ENCODE data around the gene ZNF518B. TPM values are rescaled to one million over a fixed set of nuclear protein-coding genes. Genes with fewer than 3 reads are reported as not detected.

The ZNF518B gene
- total and polyA plus RNA-seq, 2 donors (not counting 3 experiments of a cell fraction or from before 2014, with no cell fraction given) = 9.5 to 28.3 TPM

GRCh38 chr4:10454726-10455125 lies 2.5 kb downstream of the ZNF518B start:
- POLR2A ChIA-PET = no interaction called here
- Histone ChIP-seq H2AFZ (ENCODE audit: low read depth, low read length) (no peak overlapping the region), H3K27ac (ENCODE audit: insufficient read depth, low read depth, low read length) (no peak overlapping the region), H3K4me1 (ENCODE audit: control insufficient read depth, extremely low read depth, insufficient read depth, low read length) (peaks cover 22% of the 10 kb centered on the region), H3K4me3 (replicated peaks in 1 of 3; ENCODE audit: insufficient read depth in 1 of 3, low read depth in 1 of 3, low read length in 3 of 3) (no peak overlapping the region), H4K20me1 (replicated peaks; ENCODE audit: control insufficient read depth, extremely low read depth, insufficient read depth, low read length) (no peaks in the 10 kb centered on the region), H3K9ac (replicated peaks; ENCODE audit: extremely low read depth, insufficient read depth, low read length) (no peak overlapping the region), H3K9me3 (replicated peaks; ENCODE audit: control insufficient read depth, insufficient read depth, low read length) (no peaks in the 10 kb centered on the region), H3K4me2 (ENCODE audit: insufficient read depth, low read length) (no peak overlapping the region), H3K36me3 (ENCODE audit: control insufficient read depth in 2 of 2, extremely low read depth in 1 of 2, insufficient read depth in 2 of 2, low read length in 2 of 2) (peaks cover 25 to 28% of the 10 kb centered on the region in 2 experiments), H3K27me3 (ENCODE audit: control insufficient read depth in 2 of 2, insufficient read depth in 2 of 2, low read length in 2 of 2) (no peaks in the 10 kb centered on the region), H3K79me2 (ENCODE audit: control insufficient read depth, insufficient read depth, low read length) (peaks cover 38% of the 10 kb centered on the region), H3K9me1 (replicated peaks; ENCODE audit: control insufficient read depth, extremely low read depth, insufficient read depth, low read length) (no peaks in the 10 kb centered on the region)
- CTCF ChIA-PET = no interaction called here
- dilution Hi-C loops (cut with MboI; ENCODE audit: extremely low pct_ligation_motif_present, low sequenced_read_pairs) (no loop called here), intact Hi-C loops (cut with micrococcal nuclease) (loop anchor here (5.0 kb wide), 1 partner anchor 382 kb away; no protein-coding TSS in a partner anchor)
- no peak for TF ChIP-seq POLR2A (IDR thresholded peaks at IDR 0.05; ENCODE audit: low read depth, low read length)
- no peak for TF ChIP-seq CTCF (IDR thresholded peaks at IDR 0.05; ENCODE audit: extremely low read depth in 1 of 2, insufficient read depth in 1 of 2, low read depth in 1 of 2, low read length in 2 of 2)
- no TSS peak for BruUV-seq (replicated peaks)
- DNase-seq (ENCODE audit: low read depth, low spot score) = no peak
- no peak for FAIRE-seq

- intact Hi-C loops (cut with micrococcal nuclease) (no loop called here), dilution Hi-C loops (cut with MboI; ENCODE audit: extremely low pct_ligation_motif_present, low sequenced_read_pairs) (no loop called here)
- Histone ChIP-seq H3K27ac (ENCODE audit: insufficient read depth, low read depth, low read length) (no peak overlapping the region), H3K36me3 (ENCODE audit: control insufficient read depth in 2 of 2, extremely low read depth in 1 of 2, insufficient read depth in 2 of 2, low read length in 2 of 2) (peaks cover 25 to 28% of the 10 kb centered on the region in 2 experiments), H4K20me1 (replicated peaks; ENCODE audit: control insufficient read depth, extremely low read depth, insufficient read depth, low read length) (no peaks in the 10 kb centered on the region), H3K9me3 (replicated peaks; ENCODE audit: control insufficient read depth, insufficient read depth, low read length) (no peaks in the 10 kb centered on the region), H3K4me1 (ENCODE audit: control insufficient read depth, extremely low read depth, insufficient read depth, low read length) (peaks cover 22% of the 10 kb centered on the region), H3K4me3 (replicated peaks in 1 of 3; ENCODE audit: insufficient read depth in 1 of 3, low read depth in 1 of 3, low read length in 3 of 3) (no peak overlapping the region), H3K4me2 (ENCODE audit: insufficient read depth, low read length) (no peak overlapping the region), H3K27me3 (ENCODE audit: control insufficient read depth in 2 of 2, insufficient read depth in 2 of 2, low read length in 2 of 2) (no peaks in the 10 kb centered on the region), H3K79me2 (ENCODE audit: control insufficient read depth, insufficient read depth, low read length) (peaks cover 39% of the 10 kb centered on the region), H3K9ac (replicated peaks; ENCODE audit: extremely low read depth, insufficient read depth, low read length) (no peak overlapping the region), H3K9me1 (replicated peaks; ENCODE audit: control insufficient read depth, extremely low read depth, insufficient read depth, low read length) (no peaks in the 10 kb centered on the region), H2AFZ (ENCODE audit: low read depth, low read length) (no peak overlapping the region)
- CTCF ChIA-PET = no interaction called here
- no peak for TF ChIP-seq CTCF (IDR thresholded peaks at IDR 0.05; ENCODE audit: extremely low read depth in 1 of 2, insufficient read depth in 1 of 2, low read depth in 1 of 2, low read length in 2 of 2)
- TF ChIP-seq MYC (IDR thresholded peaks at IDR 0.05; ENCODE audit: low read depth, low read length) = no peak
- TF ChIP-seq JUN (IDR thresholded peaks at IDR 0.05; ENCODE audit: borderline replicate concordance, insufficient read depth, insufficient read length, low read depth) = no peak
- TF ChIP-seq GATA2 (IDR thresholded peaks at IDR 0.05; ENCODE audit: insufficient read depth, insufficient read length, low read depth, low read length) = no peak
- TF ChIP-seq EZH2 (IDR thresholded peaks at IDR 0.05; ENCODE audit: borderline replicate concordance, low read depth, low read length, severe bottlenecking) = no peak
- FAIRE-seq = no peak
- POLR2A ChIA-PET = no interaction called here
- no TSS peak for BruUV-seq (replicated peaks)
- DNase-seq (ENCODE audit: low read depth, low spot score) = no peak
Observed at GRCh38 chr4:10454121-10454520, 3.1 kb downstream of the ZNF518B start.

Measured in endothelial cell of umbilical vein (primary cell).